OCI-LY3 (cell line): ENCODE results near the gene SIN3B.

Experiments
- CTCF ChIP-seq: fragments of 200-600, 300-600 bp; sonication (generic); IDR thresholded peaks from 2 replicates; pipeline ENCODE4 v1.5.1; 2014; ENCODE audit warnings: antibody characterized with exemption, low read length, low read depth
- EZH2phosphoT487 ChIP-seq: fragments of 200-600 bp; shearing (Covaris generic); IDR thresholded peaks from 2 replicates; pipeline ENCODE4 v1.6.1; 2018; ENCODE audit warnings: antibody characterized with exemption, mixed run types, low read depth

GRCh38 chr19:16891696-16892382, 62.6 kb downstream of the SIN3B start:
- TF ChIP-seq CTCF = no peak
- TF ChIP-seq EZH2phosphoT487 = no peak
